PC-9 (cell line): Measurements from ENCODE around the gene CD96. TPM values are rescaled to one million over a fixed set of nuclear protein-coding genes. Genes with fewer than 3 reads are reported as not detected.

ENCODE experiments used
- BruUV-seq: library from RNA; stranded (reverse); fragments of 400-500 nt; replicated peaks from 2 replicates; lab custom pipeline; 2021; lab: Mats Ljungman, UMichigan
- CTCF ChIA-PET: fragments of 300-600 bp; sonication (Branson Sonifier 250); formaldehyde crosslinking; loops from one replicate; lab custom pipeline; 2022; ENCODE audit warnings: antibody characterized with exemption; lab: Charles Lee
- POLR2A ChIA-PET: fragments of 300-600 bp; sonication (Branson Sonifier 250); formaldehyde crosslinking; loops from one replicate; lab custom pipeline; 2022; ENCODE audit warnings: antibody characterized with exemption; ENCODE audit not compliant: unreplicated experiment; lab: Charles Lee
- DNase-seq, 2 experiments: peaks; one replicate each; pipeline versions ENCODE4 v3.0.0 to v3.0.0-alpha.2; 2015 to 2022; ENCODE audit warnings: mixed read lengths in 1 of 2
- H2AFZ ChIP-seq: fragments of 200-600 bp; sonication (generic); 2 replicates; pipeline ENCODE4 v1.8.1; 2017; ENCODE audit warnings: antibody characterized with exemption
- H3F3A ChIP-seq: fragments of 200-600 bp; sonication (generic); 2 replicates; pipeline ENCODE4 v1.8.1; 2017; ENCODE audit warnings: antibody characterized with exemption, mild to moderate bottlenecking, low read depth; ENCODE audit not compliant: insufficient read depth
- H3K27ac ChIP-seq: fragments of 200-600 bp; sonication (generic); 2 replicates; pipeline ENCODE4 v1.6.1; 2016; ENCODE audit warnings: mixed run types
- H3K27me3 ChIP-seq: fragments of 200-600 bp; sonication (generic); 2 replicates; pipeline ENCODE4 v1.6.1; 2016; ENCODE audit warnings: low read depth, mixed run types; ENCODE audit not compliant: insufficient read depth
- H3K36me3 ChIP-seq: fragments of 200-600 bp; sonication (generic); 2 replicates; pipeline ENCODE4 v1.6.1; 2016; ENCODE audit warnings: low read depth, mixed run types
- H3K4me1 ChIP-seq: fragments of 200-600 bp; sonication (generic); replicated peaks from 2 replicates; pipeline ENCODE4 v1.6.1; 2016; ENCODE audit warnings: mixed run types; ENCODE audit not compliant: insufficient read depth
- H3K4me2 ChIP-seq: fragments of 200-600 bp; sonication (generic); 2 replicates; pipeline ENCODE4 v1.6.1; 2017; ENCODE audit warnings: mixed run types
- H3K4me3 ChIP-seq: fragments of 200-600 bp; sonication (generic); 2 replicates; pipeline ENCODE4 v1.6.1; 2016; ENCODE audit warnings: mixed run types
- H3K79me2 ChIP-seq: fragments of 200-600 bp; sonication (generic); 2 replicates; pipeline ENCODE4 v1.6.1; 2017; ENCODE audit warnings: low read depth, mixed run types
- H3K9me2 ChIP-seq: fragments of 200-600 bp; sonication (generic); 2 replicates; pipeline ENCODE4 v1.8.1; 2017; ENCODE audit warnings: mild to moderate bottlenecking; ENCODE audit not compliant: insufficient read depth
- H3K9me3 ChIP-seq: fragments of 200-600 bp; sonication (generic); 2 replicates; pipeline ENCODE4 v1.8.1; 2016; ENCODE audit warnings: low read depth; ENCODE audit not compliant: insufficient read depth
- H4K20me1 ChIP-seq: fragments of 200-600 bp; sonication (generic); 2 replicates; pipeline ENCODE4 v1.8.1; 2017; ENCODE audit not compliant: insufficient read depth
- CTCF ChIP-seq: fragments of 200-600 bp; sonication (generic); conservative IDR thresholded peaks from 2 replicates; pipeline ENCODE4 v1.6.1; 2017; ENCODE audit warnings: mixed run types, antibody characterized with exemption, mild to moderate bottlenecking, moderate library complexity
- EZH2 ChIP-seq: fragments of 200-600 bp; sonication (generic); IDR thresholded peaks from 2 replicates; pipeline ENCODE4 v1.8.0; 2017; ENCODE audit warnings: antibody characterized with exemption, low read depth
- intact Hi-C: fragments of 100-400 bp; cut with micrococcal nuclease; formaldehyde crosslinking; loops from one replicate; pipeline ENCODE4 v1.10.0; 2022; ENCODE audit not compliant: unreplicated experiment
- total RNA-seq: library from RNA; stranded (reverse); gene quantifications from 2 replicates; pipeline ENCODE4 v1.2.3, GENCODE V29; 2021

The CD96 gene
- total RNA-seq, 1 experiment from 2014 or later = 0.11 TPM

- no peak for DNase-seq
- CTCF ChIA-PET = no interaction called here
- no TSS peak for BruUV-seq
Measured at GRCh38 chr3:111701292-111701906, 159.4 kb downstream of the CD96 start.

More at GRCh38 chr3:111701292-111701906, 159.4 kb downstream of the CD96 start:
- Histone ChIP-seq H3K9me2 (no peaks in the 10 kb centered on the region), H3F3A (no peaks in the 10 kb centered on the region), H3K9me3 (no peaks in the 10 kb centered on the region), H3K4me3 (no peak overlapping the region), H3K27ac (no peak overlapping the region), H3K4me1 (peaks cover 3% of the 10 kb centered on the region; the same call in 1 of the 2 replicates), H3K4me2 (no peak overlapping the region), H2AFZ (no peak overlapping the region), H3K79me2 (peaks cover 38% of the 10 kb centered on the region), H4K20me1 (no peaks in the 10 kb centered on the region), H3K36me3 (peaks cover 13% of the 10 kb centered on the region; the same call in 1 of the 2 replicates), H3K27me3 (no peaks in the 10 kb centered on the region)
- intact Hi-C loops = no loop called here
- POLR2A ChIA-PET = no interaction called here
- no peak for TF ChIP-seq EZH2
- no peak for TF ChIP-seq CTCF

Other genes with a start within 250 kb of the CD96 start
- gene ZBED2, start 53.1 kb downstream of the CD96 start, total RNA-seq = 45.1 and 54.7 TPM in 2 replicates
- gene PLCXD2, start 132.5 kb downstream of the CD96 start, total RNA-seq = 14.5 and 16.3 TPM in 2 replicates